ENCODE measurements around the gene CXCL10. TPM values are rescaled to one million over a fixed set of nuclear protein-coding genes. Genes with fewer than 3 reads are reported as not detected.

The CXCL10 gene
- total RNA-seq, result 0.64 and 13.0 TPM in 2 replicates

DNA sequence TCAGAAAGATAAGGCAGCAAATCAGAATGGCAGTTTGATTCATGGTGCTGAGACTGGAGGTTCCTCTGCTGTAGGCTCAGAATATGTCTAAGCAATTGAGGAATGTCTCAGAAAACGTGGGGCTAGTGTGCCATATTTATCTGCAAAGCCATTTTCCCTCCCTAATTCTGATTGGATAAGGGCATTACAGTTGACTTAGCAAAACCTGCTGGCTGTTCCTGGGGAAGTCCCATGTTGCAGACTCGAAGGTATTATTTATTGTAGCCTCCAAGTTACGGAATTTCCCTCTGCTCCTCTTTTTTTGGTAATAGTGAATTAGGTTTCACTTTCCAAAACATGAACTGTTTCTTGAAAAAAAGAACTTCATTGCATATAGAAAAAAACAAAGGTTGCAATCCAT is at the start of gene CXCL10:
Gene CXCL10 (minus strand): TSS at position 109 of the 400 bp plus-strand sequence. CDS start 66 bp downstream, at position 43.

DNA sequence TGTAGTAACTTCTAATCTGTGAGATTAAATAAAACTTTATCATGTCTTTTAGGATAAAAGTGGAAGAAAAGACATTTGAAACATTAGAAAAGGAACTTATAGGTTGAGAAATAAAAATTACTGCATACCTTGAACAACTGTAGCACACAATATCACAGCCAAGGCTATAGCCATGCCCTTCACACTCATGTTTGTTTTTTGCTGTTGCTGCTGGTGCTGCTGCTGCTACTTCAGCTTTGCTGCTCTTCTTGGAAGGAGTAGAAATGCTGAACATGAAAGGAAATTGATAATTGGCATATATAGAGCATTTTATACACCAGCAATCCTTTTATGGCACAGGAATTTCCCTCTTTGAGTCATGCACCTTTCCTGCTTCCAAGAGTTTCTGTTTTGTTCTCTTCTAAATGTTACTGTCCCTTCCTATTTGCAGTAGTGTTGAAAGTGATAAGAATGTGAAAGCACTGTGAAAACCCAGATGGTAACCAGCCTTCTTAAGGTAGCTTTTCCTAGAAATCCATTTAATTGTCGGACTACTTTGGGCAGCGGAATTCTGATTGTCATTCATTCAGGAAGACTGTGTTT is 12.6 kb upstream of the CXCL10 start, which contains the start of gene CXCL11:
Gene CXCL11 (minus strand): TSS at position 272 of the 582 bp plus-strand sequence. CDS start 83 bp downstream, at position 189.

GRCh38 chr4:76007089-76007862 is 16.0 kb downstream of the CXCL10 start, which contains the start of gene CXCL9:
Gene CXCL9, minus strand, starts transcription at chr4:76007509. Its CDS starts 60 bp downstream, at chr4:76007449.

Other genes with a start within 250 kb of the CXCL10 start
- 0.24 TPM in 1 of 2 replicates, not detected in the other for gene PPEF2, start 121.0 kb downstream of the CXCL10 start, total RNA-seq
- 39.8 and 72.7 TPM in 2 replicates for gene NAAA, start 82.5 kb downstream of the CXCL10 start, total RNA-seq
- gene SDAD1, start 32.6 kb downstream of the CXCL10 start, total RNA-seq, result 32.5 and 49.7 TPM in 2 replicates
- gene CXCL9, start 16.0 kb downstream of the CXCL10 start, total RNA-seq, result not detected in 2 replicates
- gene CXCL11, start 12.6 kb upstream of the CXCL10 start, total RNA-seq, result 2.2 TPM in 1 of 2 replicates, not detected in the other
- not detected in 2 replicates for gene ART3, start 51.2 kb upstream of the CXCL10 start, total RNA-seq
- gene NUP54, start 124.9 kb upstream of the CXCL10 start, total RNA-seq, result 53.7 and 55.2 TPM in 2 replicates
- 150 and 202 TPM in 2 replicates for gene SCARB2, start 190.3 kb upstream of the CXCL10 start, total RNA-seq
- 1.3 TPM in 1 of 2 replicates, not detected in the other for gene FAM47E, start 228.2 kb upstream of the CXCL10 start, total RNA-seq